Body of pancreas (tissue), 4 donors: ENCODE data around the gene NFKB1. TPM values are rescaled to one million over a fixed set of nuclear protein-coding genes. Genes with fewer than 3 reads are reported as not detected.

Experiments used
- ATAC-seq: fragments of 150-250 bp; one replicate; pipeline ENCODE4 v1.9.1; 2016
- DNase-seq, 4 donors: peaks; one replicate each; pipeline ENCODE4 v3.0.0-alpha.2; 2019
- H3K27ac ChIP-seq, 4 donors: fragments of 200-600 bp; sonication (generic); 1 replicate in 3 of 4; 2 replicates in 1 of 4; pipeline versions ENCODE4 v1.5.1 to v1.6.1; 2016 to 2019; ENCODE audit warnings: mild to moderate bottlenecking in 1 of 4, mixed read lengths in 1 of 4, moderate library complexity in 1 of 4
- H3K27me3 ChIP-seq, 2 donors: fragments of 200-600 bp; sonication (generic); one replicate each; pipeline ENCODE4 v1.6.0; 2016; ENCODE audit warnings: mild to moderate bottlenecking in 1 of 2
- H3K36me3 ChIP-seq, 2 donors: fragments of 200-600 bp; sonication (generic); replicated peaks in 1 of 2; 2 replicates each; pipeline ENCODE4 v1.5.1; 2016; ENCODE audit warnings: low read depth in 2 of 2; ENCODE audit not compliant: insufficient read depth in 1 of 2
- H3K4me1 ChIP-seq: fragments of 200-600 bp; sonication (generic); one replicate; pipeline ENCODE4 v1.6.0; 2016
- H3K4me3 ChIP-seq, 2 donors: fragments of 200-600 bp; sonication (generic); 1 replicate in 1 of 2; 2 replicates in 1 of 2; pipeline ENCODE4 v1.5.1; 2016 to 2019
- H3K9me3 ChIP-seq, 3 donors: fragments of 200-600 bp; sonication (generic); 1 replicate in 2 of 3; 2 replicates in 1 of 3; pipeline ENCODE4 v1.5.1; 2016
- POLR2A ChIP-seq, 3 donors: fragments of 450-650 bp; IDR thresholded peaks; one replicate each; pipeline ENCODE4 v1.6.1; 2016; ENCODE audit warnings: antibody characterized with exemption in 3 of 3, mild to moderate bottlenecking in 2 of 3
- WGBS, 2 donors: methylation state at CpG; one replicate each; pipeline ENCODE4 v1.1.5; 2017; 5-methylcytosine and 5-hydroxymethylcytosine counted together
- intact Hi-C: fragments of 100-400 bp; cut with DNase I; formaldehyde crosslinking; loops from one replicate; pipeline ENCODE4 v1.15.1; 2023
- total RNA-seq, 2 donors: library from RNA; depleted of rRNA; stranded (reverse); fragments of >200 nt; gene quantifications; one replicate each; pipeline ENCODE4 v1.1.0, GENCODE V29; 2016
- TF ChIP-seq, protein P1 (sequence below), 7 experiments: fragments of 450-650 bp in 4 of 7; fragments of 200-600 bp in 3 of 7; sonication (generic) in 3 of 7; IDR thresholded peaks; one replicate each; pipeline ENCODE4 v1.5.1; 2016 to 2019; ENCODE audit warnings: antibody characterized with exemption in 7 of 7

The NFKB1 gene
- total RNA-seq, 2 donors from 2014 or later, result 14.5 to 20.5 TPM

DNA sequence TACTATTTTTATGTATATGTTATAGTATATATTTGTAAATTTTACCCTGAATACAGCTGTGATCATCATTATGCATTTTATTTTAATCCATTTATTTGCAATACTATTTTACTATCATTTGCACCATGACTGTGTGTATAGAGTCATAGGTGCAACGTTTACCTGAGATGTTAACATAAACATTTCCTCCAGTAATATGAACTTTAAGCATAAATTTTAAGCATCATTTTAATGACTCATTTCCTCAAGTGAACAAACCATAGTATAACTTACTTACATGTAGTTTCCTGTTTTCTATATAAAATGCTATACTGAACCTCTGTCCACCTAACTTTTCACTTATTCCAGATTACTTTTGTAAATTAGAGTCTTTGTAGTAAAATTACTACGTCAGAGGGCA, 92.8 kb downstream of the NFKB1 start:
- Histone ChIP-seq H3K27me3 (no peaks in the 10 kb centered on the region), H3K4me3 (no peak overlapping the region), H3K27ac (no peak overlapping the region), H3K4me1 (no peaks in the 10 kb centered on the region), H3K36me3 (peaks cover 0 to 25% of the 10 kb centered on the region in 2 donors), H3K9me3 (no peaks in the 10 kb centered on the region)
- intact Hi-C loops, result no loop called here
- DNase-seq (no peak), ATAC-seq (no peak)
- TF ChIP-seq, protein P1, sequence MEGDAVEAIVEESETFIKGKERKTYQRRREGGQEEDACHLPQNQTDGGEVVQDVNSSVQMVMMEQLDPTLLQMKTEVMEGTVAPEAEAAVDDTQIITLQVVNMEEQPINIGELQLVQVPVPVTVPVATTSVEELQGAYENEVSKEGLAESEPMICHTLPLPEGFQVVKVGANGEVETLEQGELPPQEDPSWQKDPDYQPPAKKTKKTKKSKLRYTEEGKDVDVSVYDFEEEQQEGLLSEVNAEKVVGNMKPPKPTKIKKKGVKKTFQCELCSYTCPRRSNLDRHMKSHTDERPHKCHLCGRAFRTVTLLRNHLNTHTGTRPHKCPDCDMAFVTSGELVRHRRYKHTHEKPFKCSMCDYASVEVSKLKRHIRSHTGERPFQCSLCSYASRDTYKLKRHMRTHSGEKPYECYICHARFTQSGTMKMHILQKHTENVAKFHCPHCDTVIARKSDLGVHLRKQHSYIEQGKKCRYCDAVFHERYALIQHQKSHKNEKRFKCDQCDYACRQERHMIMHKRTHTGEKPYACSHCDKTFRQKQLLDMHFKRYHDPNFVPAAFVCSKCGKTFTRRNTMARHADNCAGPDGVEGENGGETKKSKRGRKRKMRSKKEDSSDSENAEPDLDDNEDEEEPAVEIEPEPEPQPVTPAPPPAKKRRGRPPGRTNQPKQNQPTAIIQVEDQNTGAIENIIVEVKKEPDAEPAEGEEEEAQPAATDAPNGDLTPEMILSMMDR (IDR thresholded peaks at IDR 0.05), result no peak
- TF ChIP-seq POLR2A (IDR thresholded peaks at IDR 0.05), result no peak
- WGBS, 2 donors, result 62 to 77% methylated on average over 2 of the region's 2 CpGs

- Histone ChIP-seq H3K4me1 (no peaks in the 10 kb centered on the region), H3K9me3 (no peaks in the 10 kb centered on the region), H3K27me3 (no peaks in the 10 kb centered on the region), H3K4me3 (no peak overlapping the region), H3K36me3 (peaks cover 0 to 33% of the 10 kb centered on the region in 2 donors), H3K27ac (no peak overlapping the region)
- no peak for DNase-seq
- WGBS, 2 donors, result 90 to 93% methylated on average over 4 of the region's 4 CpGs
- no peak for ATAC-seq
- intact Hi-C loops, result no loop called here
- TF ChIP-seq, protein P1 (IDR thresholded peaks at IDR 0.05), result no peak
- no peak for TF ChIP-seq POLR2A (IDR thresholded peaks at IDR 0.05)
These were observed 95.4 kb downstream of the NFKB1 start for GRCh38 chr4:102596532-102596931.

DNA sequence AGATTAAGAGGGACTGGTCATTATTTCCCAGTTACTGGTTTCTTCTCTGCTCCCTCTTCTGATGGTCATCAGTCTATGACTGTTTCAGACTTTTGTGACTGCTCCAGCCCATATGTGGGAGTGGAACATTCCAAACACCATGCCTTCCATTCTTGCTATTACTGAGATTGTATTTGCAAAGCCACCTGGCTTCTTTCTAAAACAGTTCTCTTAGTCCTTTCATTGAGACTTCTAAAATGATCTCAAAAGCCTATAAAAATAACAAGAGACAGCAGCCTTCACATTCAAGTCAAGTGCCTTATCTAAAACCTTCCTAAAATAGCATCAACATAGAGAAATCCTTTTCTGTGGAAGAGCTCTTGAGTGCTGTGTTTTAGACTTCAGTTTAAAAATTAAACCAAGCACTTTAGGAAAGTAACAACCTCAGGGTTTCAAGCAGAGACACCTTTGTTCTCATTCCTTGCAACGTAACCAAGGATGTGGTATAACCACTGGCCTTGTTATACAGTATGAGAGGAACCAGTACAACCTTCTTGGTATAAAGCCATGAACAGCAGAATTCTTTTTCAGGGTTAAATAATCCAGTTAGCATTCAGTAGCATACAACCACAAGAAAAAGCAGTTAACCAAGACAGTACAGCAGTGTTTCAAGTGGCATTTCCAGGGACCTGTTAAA, 97.1 kb downstream of the NFKB1 start:
- peaks cover 0 to 35% of the 10 kb centered on the region in 2 donors for H3K36me3 ChIP-seq
- intact Hi-C loops, result no loop called here
- H3K27ac ChIP-seq, result no peak overlapping the region
- H3K4me3 ChIP-seq, result no peak overlapping the region
- no peaks in the 10 kb centered on the region for H3K27me3 ChIP-seq
- 85 to 94% methylated on average over 1 of the region's 1 CpG for WGBS, 2 donors
- H3K9me3 ChIP-seq, result no peaks in the 10 kb centered on the region
- ATAC-seq (no peak), DNase-seq (no peak)
- no peaks in the 10 kb centered on the region for H3K4me1 ChIP-seq
- TF ChIP-seq POLR2A (IDR thresholded peaks at IDR 0.05), result no peak
- TF ChIP-seq, protein P1 (IDR thresholded peaks at IDR 0.05), result no peak

GRCh38 chr4:102598762-102599374, 97.7 kb downstream of the NFKB1 start:
- ATAC-seq (no peak), DNase-seq (no peak)
- Histone ChIP-seq H3K27me3 (no peaks in the 10 kb centered on the region), H3K4me3 (no peak overlapping the region), H3K36me3 (peaks cover 0 to 37% of the 10 kb centered on the region in 2 donors), H3K4me1 (no peaks in the 10 kb centered on the region), H3K27ac (no peak overlapping the region), H3K9me3 (no peaks in the 10 kb centered on the region)
- intact Hi-C loops, result no loop called here
- TF ChIP-seq POLR2A (IDR thresholded peaks at IDR 0.05), result no peak
- TF ChIP-seq, protein P1 (IDR thresholded peaks at IDR 0.05), result no peak
- WGBS, 2 donors, result 85 to 89% methylated on average over 6 of the region's 6 CpGs

DNA sequence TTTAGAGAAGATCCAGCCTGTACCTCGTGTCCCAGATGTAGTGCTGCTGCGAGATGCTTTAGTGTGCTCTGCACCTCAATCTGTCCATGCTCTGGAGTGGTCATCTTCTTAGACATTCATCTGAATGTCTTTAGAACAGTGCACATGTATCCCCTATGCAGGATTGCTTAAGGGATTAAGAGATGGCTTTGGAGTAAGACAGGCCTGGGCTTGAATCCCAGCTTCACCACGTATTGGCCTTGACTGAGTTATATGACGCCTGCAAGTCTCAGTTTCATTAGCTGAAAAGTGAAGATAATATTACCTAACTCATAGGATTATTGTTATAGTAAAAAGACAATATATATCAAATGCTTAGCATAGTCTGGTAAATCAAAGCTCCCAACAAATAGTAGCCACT, 98.3 kb downstream of the NFKB1 start:
- H3K4me3 ChIP-seq, result no peak overlapping the region
- DNase-seq (no peak), ATAC-seq (no peak)
- H3K27me3 ChIP-seq, result no peaks in the 10 kb centered on the region
- no peak overlapping the region for H3K27ac ChIP-seq
- H3K36me3 ChIP-seq, result peaks cover 0 to 39% of the 10 kb centered on the region in 2 donors
- H3K9me3 ChIP-seq, result no peaks in the 10 kb centered on the region
- intact Hi-C loops, result no loop called here
- WGBS, 2 donors, result 76 to 93% methylated on average over 4 of the region's 4 CpGs
- H3K4me1 ChIP-seq, result no peaks in the 10 kb centered on the region
- TF ChIP-seq POLR2A (IDR thresholded peaks at IDR 0.05), result no peak
- TF ChIP-seq, protein P1 (IDR thresholded peaks at IDR 0.05), result no peak
